ENCODE results near the gene ARFGAP1. TPM values are rescaled to one million over a fixed set of nuclear protein-coding genes. Genes with fewer than 3 reads are reported as not detected.

The ARFGAP1 gene
- total and polyA plus RNA-seq, 4 donors: 47.0 to 108 (median 87.6) TPM

DNA sequence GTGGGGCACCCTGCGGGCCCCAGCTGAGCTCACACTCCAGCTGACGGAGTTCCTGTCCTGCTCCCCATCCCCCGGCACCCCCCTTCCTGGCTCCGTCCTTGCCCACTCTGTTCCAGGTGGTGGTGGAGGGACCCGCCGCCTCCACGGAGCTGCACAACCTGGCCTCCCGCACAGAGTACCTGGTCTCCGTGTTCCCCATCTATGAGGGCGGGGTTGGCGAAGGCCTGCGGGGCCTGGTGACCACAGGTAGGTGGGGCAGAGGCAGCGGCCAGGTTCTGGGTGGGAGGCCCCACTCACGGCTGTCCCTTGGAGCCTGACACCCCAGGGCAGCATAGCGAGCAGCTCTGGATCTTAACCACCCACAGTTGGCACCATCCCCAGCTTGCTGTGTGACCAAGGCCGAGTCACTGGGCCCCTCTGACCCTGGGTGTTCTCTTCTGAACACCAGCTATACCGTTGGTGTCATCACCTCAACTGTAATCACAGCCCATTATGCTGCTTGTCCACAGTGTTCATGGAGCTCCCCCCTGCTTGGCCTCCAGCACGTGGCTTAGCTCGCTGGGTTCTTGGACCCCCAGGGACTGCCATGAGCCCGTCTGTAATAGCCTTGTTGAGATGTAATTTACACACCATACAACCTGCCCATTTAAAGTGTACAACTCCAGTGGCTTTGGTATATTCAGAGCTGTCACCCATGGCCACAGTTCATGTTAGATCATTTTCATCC lies 37.8 kb downstream of the ARFGAP1 start:
- peak in 1 of 3 donors; percentile 14 for DNase-seq
- Histone ChIP-seq H3K4me1 (ENCODE audit: control insufficient read depth in 5 of 5, insufficient read depth in 5 of 5, low read length in 5 of 5) (peaks cover 0 to 26% (median 4%) of the 10 kb centered on the region in 5 donors), H3K27ac (ENCODE audit: low read depth in 1 of 2, low read length in 1 of 2) (no peak overlapping the region), H3K9ac (ENCODE audit: insufficient read depth in 1 of 2, low read length in 2 of 2) (no peak overlapping the region), H3K27me3 (ENCODE audit: control insufficient read depth in 3 of 3, insufficient read depth in 3 of 3, low read length in 2 of 3) (peaks cover 0 to 5% (median 0%) of the 10 kb centered on the region in 3 donors), H3K4me3 (no peak overlapping the region), H3K9me3 (ENCODE audit: control insufficient read depth in 4 of 4, insufficient read depth in 3 of 4, low read length in 3 of 4) (no peaks in the 10 kb centered on the region), H3K36me3 (ENCODE audit: control insufficient read depth in 4 of 4, insufficient read depth in 4 of 4, low read length in 4 of 4) (no peaks in the 10 kb centered on the region)
- 69 to 81% methylated on average over 17 to 20 of the region's 20 CpGs for WGBS, 2 donors
- no peak for ATAC-seq (ENCODE audit: insufficient read depth, low FRiP score)
- TF ChIP-seq, protein P1, sequence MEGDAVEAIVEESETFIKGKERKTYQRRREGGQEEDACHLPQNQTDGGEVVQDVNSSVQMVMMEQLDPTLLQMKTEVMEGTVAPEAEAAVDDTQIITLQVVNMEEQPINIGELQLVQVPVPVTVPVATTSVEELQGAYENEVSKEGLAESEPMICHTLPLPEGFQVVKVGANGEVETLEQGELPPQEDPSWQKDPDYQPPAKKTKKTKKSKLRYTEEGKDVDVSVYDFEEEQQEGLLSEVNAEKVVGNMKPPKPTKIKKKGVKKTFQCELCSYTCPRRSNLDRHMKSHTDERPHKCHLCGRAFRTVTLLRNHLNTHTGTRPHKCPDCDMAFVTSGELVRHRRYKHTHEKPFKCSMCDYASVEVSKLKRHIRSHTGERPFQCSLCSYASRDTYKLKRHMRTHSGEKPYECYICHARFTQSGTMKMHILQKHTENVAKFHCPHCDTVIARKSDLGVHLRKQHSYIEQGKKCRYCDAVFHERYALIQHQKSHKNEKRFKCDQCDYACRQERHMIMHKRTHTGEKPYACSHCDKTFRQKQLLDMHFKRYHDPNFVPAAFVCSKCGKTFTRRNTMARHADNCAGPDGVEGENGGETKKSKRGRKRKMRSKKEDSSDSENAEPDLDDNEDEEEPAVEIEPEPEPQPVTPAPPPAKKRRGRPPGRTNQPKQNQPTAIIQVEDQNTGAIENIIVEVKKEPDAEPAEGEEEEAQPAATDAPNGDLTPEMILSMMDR (IDR thresholded peaks at IDR 0.05; ENCODE audit: control extremely low read depth, extremely low read depth): no peak

DNA sequence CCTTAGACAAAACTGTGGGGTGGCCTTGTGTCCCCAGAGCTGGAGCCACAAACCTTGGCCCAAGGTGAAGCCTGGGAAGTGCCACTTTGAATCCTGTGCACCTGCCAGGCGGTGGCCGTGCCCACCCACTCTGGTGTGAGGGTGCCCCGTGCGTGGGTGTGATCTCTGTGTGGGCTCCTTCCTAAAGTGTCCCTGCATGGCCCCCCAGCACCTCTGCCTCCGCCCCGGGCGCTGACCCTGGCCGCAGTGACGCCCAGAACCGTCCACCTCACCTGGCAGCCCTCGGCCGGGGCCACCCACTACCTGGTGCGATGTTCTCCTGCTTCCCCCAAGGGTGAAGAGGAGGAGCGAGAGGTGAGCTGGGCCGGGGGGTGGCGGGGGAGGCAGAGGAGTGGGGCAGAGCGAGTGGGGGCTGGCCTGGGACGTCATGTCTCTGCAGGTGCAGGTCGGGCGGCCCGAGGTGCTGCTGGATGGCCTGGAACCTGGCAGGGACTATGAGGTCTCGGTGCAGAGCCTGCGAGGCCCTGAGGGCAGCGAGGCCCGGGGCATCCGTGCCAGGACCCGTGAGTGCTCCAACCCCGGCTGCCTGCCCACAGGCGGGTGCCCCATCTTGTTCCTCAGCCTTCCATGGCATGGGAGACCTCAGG lies 38.7 kb downstream of the ARFGAP1 start:
- peaks cover 0 to 5% (median 0%) of the 10 kb centered on the region in 3 donors for H3K27me3 ChIP-seq (ENCODE audit: control insufficient read depth in 3 of 3, insufficient read depth in 3 of 3, low read length in 2 of 3)

DNA sequence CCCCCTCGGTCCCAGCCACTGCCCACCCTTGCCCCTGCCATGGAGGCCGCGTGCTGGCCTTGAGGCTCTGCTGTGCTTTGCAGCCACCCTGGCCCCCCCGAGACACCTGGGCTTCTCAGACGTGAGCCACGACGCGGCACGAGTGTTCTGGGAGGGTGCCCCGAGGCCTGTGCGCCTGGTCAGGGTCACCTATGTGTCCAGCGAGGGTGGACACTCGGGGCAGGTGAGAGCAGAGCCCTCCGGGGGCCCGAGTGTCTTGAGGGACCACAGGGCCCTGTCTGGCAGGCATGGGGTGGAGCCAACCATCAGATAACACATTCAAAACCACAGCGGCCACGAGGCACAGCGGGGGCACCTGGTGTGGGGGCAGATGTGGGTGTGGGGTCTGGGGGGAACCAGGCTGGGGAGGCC lies 39.2 kb downstream of the ARFGAP1 start:
- Histone ChIP-seq H3K27ac (ENCODE audit: low read depth in 1 of 2, low read length in 1 of 2) (no peak overlapping the region), H3K9me3 (ENCODE audit: control insufficient read depth in 4 of 4, insufficient read depth in 3 of 4, low read length in 3 of 4) (no peaks in the 10 kb centered on the region), H3K4me3 (no peak overlapping the region), H3K9ac (ENCODE audit: insufficient read depth in 1 of 2, low read length in 2 of 2) (no peak overlapping the region), H3K27me3 (ENCODE audit: control insufficient read depth in 3 of 3, insufficient read depth in 3 of 3, low read length in 2 of 3) (peaks cover 0 to 5% (median 0%) of the 10 kb centered on the region in 3 donors), H3K36me3 (ENCODE audit: control insufficient read depth in 4 of 4, insufficient read depth in 4 of 4, low read length in 4 of 4) (no peaks in the 10 kb centered on the region), H3K4me1 (ENCODE audit: control insufficient read depth in 5 of 5, insufficient read depth in 5 of 5, low read length in 5 of 5) (peaks cover 0 to 31% (median 4%) of the 10 kb centered on the region in 5 donors)
- TF ChIP-seq, protein P1 (IDR thresholded peaks at IDR 0.05; ENCODE audit: control extremely low read depth, extremely low read depth): no peak
- whole genome bisulfite sequencing, 2 donors: 73 to 75% methylated on average over 18 of the region's 18 CpGs
- DNase-seq (no peak), ATAC-seq (ENCODE audit: insufficient read depth, low FRiP score) (no peak)

More for the DNA sequence above, 38.7 kb downstream of the ARFGAP1 start:
- Histone ChIP-seq H3K9ac (ENCODE audit: insufficient read depth in 1 of 2, low read length in 2 of 2) (no peak overlapping the region), H3K27ac (ENCODE audit: low read depth in 1 of 2, low read length in 1 of 2) (no peak overlapping the region), H3K4me3 (no peak overlapping the region), H3K9me3 (ENCODE audit: control insufficient read depth in 4 of 4, insufficient read depth in 3 of 4, low read length in 3 of 4) (no peaks in the 10 kb centered on the region), H3K4me1 (ENCODE audit: control insufficient read depth in 5 of 5, insufficient read depth in 5 of 5, low read length in 5 of 5) (peaks cover 0 to 31% (median 4%) of the 10 kb centered on the region in 5 donors), H3K36me3 (ENCODE audit: control insufficient read depth in 4 of 4, insufficient read depth in 4 of 4, low read length in 4 of 4) (no peaks in the 10 kb centered on the region)
- 85 to 92% methylated on average over 28 to 29 of the region's 29 CpGs for WGBS, 2 donors
- DNase-seq (no peak), ATAC-seq (ENCODE audit: insufficient read depth, low FRiP score) (no peak)
- TF ChIP-seq, protein P1 (IDR thresholded peaks at IDR 0.05; ENCODE audit: control extremely low read depth, extremely low read depth): no peak
